GM18505 (cell line): ENCODE data around the gene CLMN.

Experiments
- ATAC-seq: cut with Tn5 transposase; IDR thresholded peaks from one replicate; pipeline ENCODE4 v1.9.1; 2021; ENCODE audit not compliant: unreplicated experiment
- POLR2A ChIP-seq: IDR thresholded peaks from 4 replicates; pipeline ENCODE4 v1.6.1; 2011; ENCODE audit warnings: borderline replicate concordance; ENCODE audit not compliant: insufficient read depth, insufficient read length; ENCODE audit errors: extremely low read depth

The CLMN gene

GRCh38 chr14:95320955-95321600 is 1.4 kb upstream of the CLMN start:
- no peak for ATAC-seq
- TF ChIP-seq POLR2A, result no peak

DNA sequence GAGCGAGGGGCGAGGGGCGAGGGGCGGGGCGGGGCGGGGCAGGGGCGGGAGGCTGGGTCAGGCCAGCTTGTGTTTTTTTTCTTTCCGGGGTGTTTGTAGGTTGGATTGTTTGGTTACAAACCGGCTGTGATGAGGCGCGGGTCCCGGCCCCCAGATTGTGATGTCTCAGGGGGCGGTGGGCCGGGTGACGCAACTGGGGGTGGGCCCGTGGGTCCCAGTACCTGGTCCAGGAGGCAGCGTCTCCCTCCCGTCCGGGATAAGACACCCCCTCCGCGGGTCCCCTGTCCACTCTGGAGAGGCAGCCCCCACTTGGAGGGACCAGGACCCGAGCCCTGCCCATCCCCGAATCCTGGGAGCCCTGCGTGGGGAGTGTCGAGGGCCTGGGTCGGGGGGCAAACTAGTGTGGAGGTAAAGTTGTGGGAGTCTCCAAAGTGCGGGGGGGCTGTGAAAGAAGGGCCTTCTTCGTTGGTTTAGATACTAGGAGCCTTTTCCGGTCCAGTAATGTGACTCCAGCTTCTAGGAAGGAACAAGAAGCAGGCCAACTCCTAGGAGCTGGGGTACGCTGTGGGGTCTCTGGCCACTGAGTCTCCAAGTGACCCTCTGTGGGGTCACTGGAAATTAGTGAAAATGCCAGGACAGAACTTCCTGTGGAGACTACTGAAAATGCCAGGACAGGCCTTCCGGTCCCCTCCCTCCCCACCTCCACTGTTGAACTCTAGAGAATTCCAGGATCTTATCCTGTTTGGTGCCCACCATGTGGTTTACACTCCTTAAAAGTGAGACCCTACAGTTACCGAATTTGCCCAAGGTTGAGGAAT is 579 bp upstream of the CLMN start:
- no peak for TF ChIP-seq POLR2A
- ATAC-seq, result peak; percentile 14

DNA sequence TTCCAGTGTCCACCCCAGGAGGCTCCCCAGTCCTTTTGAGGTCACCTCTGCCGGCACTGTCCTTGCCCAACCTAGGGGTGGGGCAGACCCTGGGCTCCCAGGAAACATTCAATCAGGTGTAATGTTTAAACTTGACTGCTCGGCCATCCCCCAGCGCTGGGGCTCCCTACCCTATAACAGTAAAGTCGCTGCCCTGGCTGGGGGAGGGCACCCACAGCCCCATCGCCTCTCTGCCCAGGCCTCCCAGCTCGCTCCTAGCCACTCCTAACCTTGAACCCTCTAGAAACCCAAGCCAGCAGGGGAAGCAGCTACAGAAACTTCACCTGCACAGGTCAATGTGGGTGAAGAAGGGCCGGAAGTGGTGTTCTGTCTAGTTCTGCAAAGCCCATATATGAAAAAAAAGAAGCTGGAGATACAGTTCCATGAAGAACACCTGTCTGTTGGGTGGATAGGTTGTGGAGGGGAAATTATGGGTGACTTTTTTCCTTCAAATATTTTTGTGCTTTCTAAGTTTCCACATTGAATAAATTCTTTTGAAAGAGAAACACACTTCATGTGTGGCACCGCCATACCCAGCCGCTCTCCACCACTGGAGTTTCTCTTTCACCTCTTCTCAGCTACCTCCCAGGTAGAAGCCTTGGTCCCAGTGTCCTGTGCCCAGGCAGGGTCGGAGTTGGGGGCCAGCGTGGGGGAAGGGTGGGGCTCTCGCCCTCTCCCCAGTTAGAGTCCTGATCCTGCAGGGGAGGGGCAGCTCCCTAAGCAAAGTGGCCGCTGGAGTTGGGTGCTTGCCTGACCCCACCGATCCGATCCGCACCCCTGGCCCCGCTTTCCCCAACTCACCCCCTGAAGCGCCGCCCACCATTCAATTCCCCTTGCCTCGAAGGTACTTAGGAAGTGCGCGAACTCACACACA is 1.1 kb downstream of the CLMN start:
- ATAC-seq, result no peak

GRCh38 chr14:95317817-95318343 is 1.8 kb downstream of the CLMN start:
- no peak for TF ChIP-seq POLR2A
- ATAC-seq, result no peak

More for the DNA sequence above, 1.1 kb downstream of the CLMN start:
- no peak for TF ChIP-seq POLR2A

DNA sequence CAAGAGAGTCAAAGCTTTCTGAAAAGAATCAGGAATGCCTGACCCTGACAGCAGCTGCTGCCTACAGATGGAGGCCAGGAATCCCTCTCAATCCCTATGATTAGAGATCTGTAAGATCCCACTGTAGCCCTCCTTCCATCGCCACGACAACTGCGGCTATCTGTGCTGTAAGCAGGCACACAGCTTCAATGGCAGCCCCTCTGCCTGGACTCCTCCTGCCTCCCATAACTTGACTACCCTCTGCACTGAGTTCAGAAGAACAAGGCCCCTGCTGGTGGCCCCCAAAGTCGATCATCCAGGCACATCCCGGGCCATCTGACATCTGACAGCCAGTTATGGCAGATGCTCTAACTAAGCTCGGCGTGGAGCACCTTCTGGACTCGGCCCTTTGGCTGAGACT is 2.9 kb downstream of the CLMN start:
- ATAC-seq, result no peak

GRCh38 chr14:95315579-95315978 is 4.1 kb downstream of the CLMN start:
- TF ChIP-seq POLR2A, result no peak
- no peak for ATAC-seq

More for the DNA sequence above, 2.9 kb downstream of the CLMN start:
- no peak for TF ChIP-seq POLR2A

DNA sequence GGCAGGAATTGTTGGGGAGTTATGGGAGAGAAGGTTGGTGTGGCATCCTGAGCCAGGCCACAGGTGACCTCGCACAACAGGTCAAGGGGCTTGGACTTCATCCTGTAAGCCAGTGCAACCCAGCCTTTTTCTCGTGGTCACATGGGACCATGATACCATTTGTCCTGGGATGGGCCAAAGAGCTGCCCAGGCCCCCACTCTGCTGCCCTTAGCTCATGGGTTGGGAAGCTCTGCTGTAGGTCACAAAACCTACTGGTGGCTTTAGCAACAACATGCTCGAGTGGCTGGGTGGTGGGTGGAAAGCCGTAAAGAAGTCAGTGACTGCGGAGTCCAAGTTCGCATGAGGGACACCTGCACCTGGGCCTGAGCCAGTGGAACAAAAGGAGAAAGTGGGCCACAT is 4.6 kb downstream of the CLMN start:
- no peak for TF ChIP-seq POLR2A
- no peak for ATAC-seq

GRCh38 chr14:95314609-95315008 is 5.1 kb downstream of the CLMN start:
- peak; percentile 76 for ATAC-seq
- no peak for TF ChIP-seq POLR2A

DNA sequence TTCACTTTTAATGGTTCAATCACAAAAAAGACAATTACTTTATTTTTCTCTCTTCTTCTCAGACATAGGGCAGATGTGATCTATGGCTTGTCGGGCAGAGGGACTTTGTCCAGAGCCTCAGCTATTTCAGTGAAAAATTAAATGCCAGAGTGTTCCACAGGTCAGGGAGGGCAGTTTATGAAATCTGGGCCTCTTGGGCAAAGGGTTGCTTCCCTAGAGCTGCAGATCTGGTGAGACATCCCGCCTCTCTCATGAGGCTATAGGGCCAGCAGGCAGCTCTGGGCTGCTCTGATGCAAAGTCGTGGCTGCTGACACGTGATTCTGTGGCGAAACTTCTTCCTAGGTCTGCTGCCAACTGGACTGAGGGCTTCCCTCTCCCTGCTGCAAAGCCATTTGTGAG is 6.0 kb downstream of the CLMN start:
- TF ChIP-seq POLR2A, result no peak
- no peak for ATAC-seq

- ATAC-seq, result no peak
- no peak for TF ChIP-seq POLR2A
Observed at GRCh38 chr14:95313190-95313589, 6.5 kb downstream of the CLMN start.

DNA sequence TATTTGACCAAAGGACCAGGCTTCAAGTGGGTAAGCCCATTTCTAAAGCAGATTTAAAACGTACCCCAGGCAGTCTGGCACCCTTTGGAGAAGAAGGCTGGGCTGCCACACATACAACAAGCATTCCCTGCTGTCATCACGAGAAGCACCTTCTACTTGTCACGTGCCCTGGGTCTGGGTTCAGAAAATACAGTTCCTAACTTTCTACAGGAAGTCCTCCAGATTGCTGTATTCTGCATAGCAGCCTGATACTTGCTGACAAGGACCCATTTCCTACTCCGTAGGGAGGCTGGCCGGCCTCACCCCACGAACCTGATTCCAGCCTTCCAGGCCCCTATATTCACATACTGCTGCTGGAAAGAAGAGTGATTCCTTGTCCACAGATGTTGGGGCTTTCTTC is 7.4 kb downstream of the CLMN start:
- no peak for ATAC-seq
- TF ChIP-seq POLR2A, result no peak

DNA sequence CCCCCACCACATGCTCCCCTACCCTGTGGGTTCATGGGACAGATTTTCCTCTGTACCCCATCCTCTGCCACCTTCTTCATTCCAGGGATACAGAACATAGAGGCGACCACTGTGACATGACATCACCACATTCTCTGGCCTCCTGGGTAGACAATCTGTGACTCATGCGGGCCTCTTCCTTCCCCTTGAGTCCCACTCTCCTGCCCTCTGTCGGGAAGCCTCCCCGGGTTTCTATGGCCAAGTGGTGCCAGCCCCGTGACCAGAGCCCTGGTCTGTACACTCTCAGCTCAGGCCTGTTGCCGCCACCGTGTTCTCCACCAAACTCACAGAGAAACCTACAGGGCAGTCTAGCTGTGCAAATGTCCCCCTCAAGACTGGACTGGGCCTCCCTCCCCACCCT is 8.0 kb downstream of the CLMN start:
- ATAC-seq, result no peak
- TF ChIP-seq POLR2A, result no peak
